ENCODE data around the gene NAALADL2.

DNA sequence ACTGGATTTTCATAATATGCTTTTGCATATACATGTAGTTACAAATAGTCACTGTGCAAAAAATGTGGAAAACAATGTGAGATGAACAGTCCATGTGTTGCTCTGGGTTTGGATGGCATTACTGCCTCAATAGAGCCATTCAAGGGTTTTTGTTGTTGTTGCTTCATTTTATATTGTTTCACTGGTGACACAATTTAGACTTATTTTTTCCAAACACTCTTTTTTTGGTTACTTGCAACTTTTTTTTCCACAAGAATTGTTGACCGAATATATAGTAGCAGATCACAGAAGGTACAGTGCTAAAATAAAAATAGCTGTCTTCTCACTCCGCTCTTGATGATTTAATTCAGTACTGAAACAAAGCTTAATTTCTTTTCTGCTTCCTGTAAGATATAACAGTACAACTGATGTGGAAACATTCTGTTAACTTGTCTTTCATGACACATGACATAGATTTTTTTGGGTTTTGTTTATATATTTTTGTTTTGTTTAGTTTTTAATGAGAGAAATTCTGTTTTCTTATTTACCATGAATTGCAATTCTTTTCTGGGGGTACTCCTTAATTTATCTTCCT is 618.6 kb downstream of the NAALADL2 start:
- TF ChIP-seq CTCF (IDR thresholded peaks at IDR 0.05 in 4 of 5, conservative IDR thresholded peaks at IDR 0.05 in 1 of 5): no peak
- no peak for TF ChIP-seq POLR2A (IDR thresholded peaks at IDR 0.05)

Measured in gastrocnemius medialis (tissue), 4 donors.